ENCODE data around the gene ZFAND3. TPM values are rescaled to one million over a fixed set of nuclear protein-coding genes. Genes with fewer than 3 reads are reported as not detected.

The ZFAND3 gene
- polyA plus RNA-seq, 1 donor (not counting 4 experiments of a cell fraction or from before 2014, with no cell fraction given) = 19.6 TPM

DNA sequence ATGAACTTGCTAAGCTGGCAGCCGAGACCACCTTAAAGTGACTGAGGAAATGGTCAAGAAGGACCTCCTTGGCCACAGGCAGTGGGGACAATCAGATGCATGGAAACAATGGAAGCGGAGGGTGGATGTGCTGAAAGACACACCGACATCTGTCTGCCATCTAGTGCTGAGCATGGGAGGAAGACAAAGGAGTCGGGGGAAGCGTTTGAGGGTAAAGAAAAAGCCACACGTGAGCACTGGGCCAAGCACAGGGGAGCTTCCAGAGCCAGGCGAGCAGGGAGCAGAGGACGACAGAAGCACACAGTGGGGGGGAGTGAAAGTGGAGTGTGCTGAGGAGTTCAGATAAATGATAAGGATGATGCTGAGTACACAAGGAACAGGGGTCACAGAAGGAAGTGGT is 367.8 kb downstream of the ZFAND3 start:
- Histone ChIP-seq H3K27me3 (ENCODE audit: control insufficient read depth, extremely low read depth, insufficient read depth, low read length) (no peaks in the 10 kb centered on the region), H3K4me2 (ENCODE audit: control insufficient read depth, extremely low read depth, insufficient read depth, low read depth, low read length) (no peak overlapping the region), H3K27ac (ENCODE audit: control insufficient read depth, insufficient read depth, low read length) (no peak overlapping the region), H4K20me1 (ENCODE audit: control insufficient read depth, extremely low read depth, insufficient read depth, low read length) (no peaks in the 10 kb centered on the region), H3K4me1 (ENCODE audit: control insufficient read depth, extremely low read depth, insufficient read depth, low read length) (no peaks in the 10 kb centered on the region), H3K9me3 (ENCODE audit: control insufficient read depth, low read depth, low read length) (no peaks in the 10 kb centered on the region), H3K4me3 (ENCODE audit: control insufficient read depth in 2 of 3, extremely low read depth in 1 of 3, insufficient read depth in 2 of 3, low read depth in 1 of 3, low read length in 3 of 3) (no peak overlapping the region), H3K9me1 (ENCODE audit: control insufficient read depth, extremely low read depth, insufficient read depth, low read length) (no peaks in the 10 kb centered on the region), H3K36me3 (ENCODE audit: control insufficient read depth in 2 of 2, extremely low read depth in 1 of 2, insufficient read depth in 2 of 2, low read length in 2 of 2) (peaks cover 0 to 3% of the 10 kb centered on the region in 2 experiments), H3K79me2 (ENCODE audit: control insufficient read depth, insufficient read depth, low read length) (no peaks in the 10 kb centered on the region), H2AFZ (ENCODE audit: control insufficient read depth, low read length) (no peak overlapping the region), H3K9ac (ENCODE audit: control insufficient read depth, extremely low read depth, insufficient read depth, low read length) (no peak overlapping the region)
- TF ChIP-seq EZH2 (IDR thresholded peaks at IDR 0.05; ENCODE audit: low read length) = no peak
- TF ChIP-seq, protein P1, sequence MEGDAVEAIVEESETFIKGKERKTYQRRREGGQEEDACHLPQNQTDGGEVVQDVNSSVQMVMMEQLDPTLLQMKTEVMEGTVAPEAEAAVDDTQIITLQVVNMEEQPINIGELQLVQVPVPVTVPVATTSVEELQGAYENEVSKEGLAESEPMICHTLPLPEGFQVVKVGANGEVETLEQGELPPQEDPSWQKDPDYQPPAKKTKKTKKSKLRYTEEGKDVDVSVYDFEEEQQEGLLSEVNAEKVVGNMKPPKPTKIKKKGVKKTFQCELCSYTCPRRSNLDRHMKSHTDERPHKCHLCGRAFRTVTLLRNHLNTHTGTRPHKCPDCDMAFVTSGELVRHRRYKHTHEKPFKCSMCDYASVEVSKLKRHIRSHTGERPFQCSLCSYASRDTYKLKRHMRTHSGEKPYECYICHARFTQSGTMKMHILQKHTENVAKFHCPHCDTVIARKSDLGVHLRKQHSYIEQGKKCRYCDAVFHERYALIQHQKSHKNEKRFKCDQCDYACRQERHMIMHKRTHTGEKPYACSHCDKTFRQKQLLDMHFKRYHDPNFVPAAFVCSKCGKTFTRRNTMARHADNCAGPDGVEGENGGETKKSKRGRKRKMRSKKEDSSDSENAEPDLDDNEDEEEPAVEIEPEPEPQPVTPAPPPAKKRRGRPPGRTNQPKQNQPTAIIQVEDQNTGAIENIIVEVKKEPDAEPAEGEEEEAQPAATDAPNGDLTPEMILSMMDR (optimal IDR thresholded peaks at IDR 0.05 in 1 of 3, IDR thresholded peaks at IDR 0.05 in 1 of 3, conservative IDR thresholded peaks at IDR 0.05 in 1 of 3; ENCODE audit: extremely low read depth in 1 of 3, insufficient read depth in 2 of 3, low read length in 3 of 3) = no peak
- dilution Hi-C loops (cut with MboI; ENCODE audit: extremely low pct_ligation_motif_present, low sequenced_read_pairs) = no loop called here
- FAIRE-seq = no peak
- no peak for DNase-seq (ENCODE audit: low read depth, low spot score)

GRCh38 chr6:38187811-38188590 is 368.5 kb downstream of the ZFAND3 start:
- Histone ChIP-seq H3K4me2 (ENCODE audit: control insufficient read depth, extremely low read depth, insufficient read depth, low read depth, low read length) (no peak overlapping the region), H3K9me1 (ENCODE audit: control insufficient read depth, extremely low read depth, insufficient read depth, low read length) (no peaks in the 10 kb centered on the region), H3K4me3 (ENCODE audit: control insufficient read depth in 2 of 3, extremely low read depth in 1 of 3, insufficient read depth in 2 of 3, low read depth in 1 of 3, low read length in 3 of 3) (no peak overlapping the region), H3K9me3 (ENCODE audit: control insufficient read depth, low read depth, low read length) (no peaks in the 10 kb centered on the region), H3K27ac (ENCODE audit: control insufficient read depth, insufficient read depth, low read length) (no peak overlapping the region), H3K9ac (ENCODE audit: control insufficient read depth, extremely low read depth, insufficient read depth, low read length) (no peak overlapping the region), H3K36me3 (ENCODE audit: control insufficient read depth in 2 of 2, extremely low read depth in 1 of 2, insufficient read depth in 2 of 2, low read length in 2 of 2) (peaks cover 0 to 2% of the 10 kb centered on the region in 2 experiments), H4K20me1 (ENCODE audit: control insufficient read depth, extremely low read depth, insufficient read depth, low read length) (no peaks in the 10 kb centered on the region), H3K4me1 (ENCODE audit: control insufficient read depth, extremely low read depth, insufficient read depth, low read length) (no peaks in the 10 kb centered on the region), H3K27me3 (ENCODE audit: control insufficient read depth, extremely low read depth, insufficient read depth, low read length) (no peaks in the 10 kb centered on the region), H3K79me2 (ENCODE audit: control insufficient read depth, insufficient read depth, low read length) (no peaks in the 10 kb centered on the region), H2AFZ (ENCODE audit: control insufficient read depth, low read length) (no peak overlapping the region)
- dilution Hi-C loops (cut with MboI; ENCODE audit: extremely low pct_ligation_motif_present, low sequenced_read_pairs) = no loop called here
- FAIRE-seq (no peak), DNase-seq (ENCODE audit: low read depth, low spot score) (no peak)
- TF ChIP-seq, protein P1 (optimal IDR thresholded peaks at IDR 0.05 in 1 of 3, IDR thresholded peaks at IDR 0.05 in 1 of 3, conservative IDR thresholded peaks at IDR 0.05 in 1 of 3; ENCODE audit: extremely low read depth in 1 of 3, insufficient read depth in 2 of 3, low read length in 3 of 3) = no peak
- TF ChIP-seq EZH2 (IDR thresholded peaks at IDR 0.05; ENCODE audit: low read length) = no peak

Data from keratinocyte (primary cell).